ENCODE results near the gene LMNTD2.

Gene LMNTD2, protein sequence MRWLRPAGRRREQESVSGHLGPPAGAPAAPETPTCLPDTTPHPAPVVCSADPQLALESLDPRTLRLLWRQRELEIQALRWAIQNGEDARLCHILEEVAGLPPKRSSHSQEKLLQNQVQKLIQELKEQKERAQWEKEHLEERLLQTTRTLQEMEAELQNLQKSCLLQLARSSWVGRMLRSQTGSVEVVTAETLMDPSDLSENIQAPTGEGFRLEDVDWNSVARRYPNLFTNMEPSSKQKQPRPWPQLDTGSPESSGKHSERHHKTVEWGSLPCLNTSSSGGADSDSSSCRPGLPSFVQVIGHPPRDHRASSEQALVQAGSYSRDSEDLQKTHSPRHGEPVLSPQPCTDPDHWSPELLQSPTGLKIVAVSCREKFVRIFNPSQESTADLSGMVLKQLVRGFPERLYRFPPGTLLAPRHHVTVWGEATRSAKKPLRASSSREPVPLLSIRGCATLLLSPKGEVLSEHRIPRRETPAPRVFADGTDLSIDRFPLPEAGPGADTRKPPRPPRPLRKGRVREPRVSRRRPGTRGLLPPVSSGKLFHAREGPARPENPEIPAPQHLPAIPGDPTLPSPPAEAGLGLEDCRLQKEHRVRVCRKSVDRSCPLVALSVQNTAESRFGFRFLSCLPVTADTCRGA

DNA sequence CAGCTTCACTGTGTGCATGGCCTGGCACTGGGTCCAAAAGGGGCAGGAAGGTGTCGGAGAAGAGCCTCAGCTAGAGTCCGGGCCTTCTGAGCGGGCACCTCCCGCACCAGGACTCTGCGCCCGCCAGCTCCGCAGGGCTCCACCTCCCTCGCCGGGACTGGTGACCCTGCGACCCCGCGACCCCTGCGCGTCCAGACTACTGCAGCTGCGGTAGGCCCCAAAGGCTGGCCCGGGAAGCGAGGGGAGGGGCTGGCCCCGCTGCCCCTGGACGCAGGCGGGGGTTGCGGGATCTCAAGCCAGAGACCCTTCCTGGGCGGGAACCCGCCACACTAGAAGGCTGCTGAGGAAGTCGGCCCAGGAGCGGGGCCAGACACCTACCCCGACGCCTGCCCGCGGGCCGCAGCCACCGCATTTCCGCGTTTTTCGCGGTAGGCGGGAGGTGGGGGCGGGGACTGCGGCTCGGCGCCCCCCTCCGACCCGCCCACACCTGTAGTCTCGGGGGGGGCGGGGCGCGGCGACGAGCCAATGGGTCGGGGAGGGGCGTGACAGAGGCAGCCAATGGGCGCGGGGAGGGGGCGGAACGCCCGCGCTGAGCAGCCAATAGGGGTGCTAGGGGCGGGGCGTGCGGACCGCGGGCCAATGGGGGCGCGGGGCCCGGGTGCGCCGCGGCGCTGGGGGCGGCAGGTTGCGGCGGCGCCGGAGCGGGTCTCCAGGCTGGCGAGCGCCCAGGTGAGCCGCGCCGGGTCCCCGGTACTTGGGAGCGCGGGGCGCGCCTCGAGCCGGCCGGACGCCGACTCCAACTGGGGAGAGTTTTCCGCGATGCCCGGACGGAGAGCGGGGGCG is at the start of gene LMNTD2, which contains the start of gene RASSF7:
Gene LMNTD2, minus strand, starts transcription at position 434 of the 843 bp plus-strand sequence. Its CDS starts 22 bp downstream, at position 412.
Gene RASSF7, plus strand, starts transcription at position 666 of the 843 bp plus-strand sequence. CDS start 799 bp downstream, outside the sequence.
- Histone ChIP-seq H3K4me1 (ENCODE audit: control insufficient read depth, low read length) (peaks cover 19% of the 10 kb centered on the region), H3K27me3 (ENCODE audit: control insufficient read depth, low read length) (peaks cover 28% of the 10 kb centered on the region), H3K4me2 (ENCODE audit: low read length) (peak within 1 kb of the TSS; percentile 98), H3K27ac (ENCODE audit: low read depth, low read length) (no peak within 1 kb of the TSS), H3K79me2 (ENCODE audit: control insufficient read depth, low read length) (peaks cover 6% of the 10 kb centered on the region), H3K9me3 (ENCODE audit: control insufficient read depth, insufficient read depth, low read length) (no peaks in the 10 kb centered on the region), H3K36me3 (ENCODE audit: control insufficient read depth, low read length) (no peaks in the 10 kb centered on the region), H3K4me3 (ENCODE audit: low read length) (peak within 1 kb of the TSS; percentile 94), H3K9me2 (replicated peaks; ENCODE audit: control insufficient read depth, low read length) (no peaks in the 10 kb centered on the region), H4K20me1 (ENCODE audit: control insufficient read depth, insufficient read depth, low read depth, low read length) (no peaks in the 10 kb centered on the region), H3F3A (ENCODE audit: control insufficient read depth, insufficient read depth) (no peaks in the 10 kb centered on the region)
- no peak for TF ChIP-seq EZH2phosphoT487 (IDR thresholded peaks at IDR 0.05; ENCODE audit: borderline replicate concordance, low read length)
- TF ChIP-seq, protein P1, sequence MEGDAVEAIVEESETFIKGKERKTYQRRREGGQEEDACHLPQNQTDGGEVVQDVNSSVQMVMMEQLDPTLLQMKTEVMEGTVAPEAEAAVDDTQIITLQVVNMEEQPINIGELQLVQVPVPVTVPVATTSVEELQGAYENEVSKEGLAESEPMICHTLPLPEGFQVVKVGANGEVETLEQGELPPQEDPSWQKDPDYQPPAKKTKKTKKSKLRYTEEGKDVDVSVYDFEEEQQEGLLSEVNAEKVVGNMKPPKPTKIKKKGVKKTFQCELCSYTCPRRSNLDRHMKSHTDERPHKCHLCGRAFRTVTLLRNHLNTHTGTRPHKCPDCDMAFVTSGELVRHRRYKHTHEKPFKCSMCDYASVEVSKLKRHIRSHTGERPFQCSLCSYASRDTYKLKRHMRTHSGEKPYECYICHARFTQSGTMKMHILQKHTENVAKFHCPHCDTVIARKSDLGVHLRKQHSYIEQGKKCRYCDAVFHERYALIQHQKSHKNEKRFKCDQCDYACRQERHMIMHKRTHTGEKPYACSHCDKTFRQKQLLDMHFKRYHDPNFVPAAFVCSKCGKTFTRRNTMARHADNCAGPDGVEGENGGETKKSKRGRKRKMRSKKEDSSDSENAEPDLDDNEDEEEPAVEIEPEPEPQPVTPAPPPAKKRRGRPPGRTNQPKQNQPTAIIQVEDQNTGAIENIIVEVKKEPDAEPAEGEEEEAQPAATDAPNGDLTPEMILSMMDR (IDR thresholded peaks at IDR 0.05; ENCODE audit: low read depth, low read length, poor library complexity, severe bottlenecking): no peak

DNA sequence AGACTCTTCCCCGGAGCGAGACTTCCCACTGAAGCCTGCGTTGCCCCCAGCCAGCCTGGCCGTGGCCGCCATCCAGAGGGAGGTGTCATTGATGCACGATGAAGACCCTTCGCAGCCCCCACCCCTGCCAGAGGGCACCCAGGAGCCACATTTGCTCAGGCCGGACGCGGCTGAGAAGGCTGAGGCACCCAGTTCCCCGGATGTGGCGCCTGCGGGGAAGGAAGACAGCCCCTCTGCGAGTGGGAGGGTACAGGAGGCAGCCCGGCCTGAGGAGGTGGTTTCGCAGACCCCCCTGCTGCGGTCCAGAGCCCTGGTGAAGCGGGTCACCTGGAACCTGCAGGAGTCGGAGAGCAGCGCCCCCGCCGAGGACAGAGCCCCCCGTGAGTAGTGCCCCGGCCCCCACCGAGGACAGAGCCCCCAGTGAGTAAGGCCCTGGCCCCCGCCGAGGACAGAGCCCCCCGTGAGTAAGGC is 48.8 kb upstream of the LMNTD2 start:
- TF ChIP-seq EZH2phosphoT487 (IDR thresholded peaks at IDR 0.05; ENCODE audit: borderline replicate concordance, low read length): no peak
- TF ChIP-seq, protein P1 (IDR thresholded peaks at IDR 0.05; ENCODE audit: low read depth, low read length, poor library complexity, severe bottlenecking): no peak
- Histone ChIP-seq H3K79me2 (ENCODE audit: control insufficient read depth, low read length) (no peaks in the 10 kb centered on the region; the same call in none of the 2 replicates), H3K36me3 (ENCODE audit: control insufficient read depth, low read length) (peaks cover 85% of the 10 kb centered on the region), H3K9me2 (replicated peaks; ENCODE audit: control insufficient read depth, low read length) (no peaks in the 10 kb centered on the region), H3K27ac (ENCODE audit: low read depth, low read length) (no peak overlapping the region), H3F3A (ENCODE audit: control insufficient read depth, insufficient read depth) (peaks cover 6% of the 10 kb centered on the region; the same call in 1 of the 2 replicates), H3K9me3 (ENCODE audit: control insufficient read depth, insufficient read depth, low read length) (no peaks in the 10 kb centered on the region), H3K27me3 (ENCODE audit: control insufficient read depth, low read length) (no peaks in the 10 kb centered on the region), H4K20me1 (ENCODE audit: control insufficient read depth, insufficient read depth, low read depth, low read length) (peaks cover 11% of the 10 kb centered on the region), H3K4me3 (ENCODE audit: low read length) (no peak overlapping the region), H3K4me2 (ENCODE audit: low read length) (no peak overlapping the region), H3K4me1 (ENCODE audit: control insufficient read depth, low read length) (peaks cover 12% of the 10 kb centered on the region)

DNA sequence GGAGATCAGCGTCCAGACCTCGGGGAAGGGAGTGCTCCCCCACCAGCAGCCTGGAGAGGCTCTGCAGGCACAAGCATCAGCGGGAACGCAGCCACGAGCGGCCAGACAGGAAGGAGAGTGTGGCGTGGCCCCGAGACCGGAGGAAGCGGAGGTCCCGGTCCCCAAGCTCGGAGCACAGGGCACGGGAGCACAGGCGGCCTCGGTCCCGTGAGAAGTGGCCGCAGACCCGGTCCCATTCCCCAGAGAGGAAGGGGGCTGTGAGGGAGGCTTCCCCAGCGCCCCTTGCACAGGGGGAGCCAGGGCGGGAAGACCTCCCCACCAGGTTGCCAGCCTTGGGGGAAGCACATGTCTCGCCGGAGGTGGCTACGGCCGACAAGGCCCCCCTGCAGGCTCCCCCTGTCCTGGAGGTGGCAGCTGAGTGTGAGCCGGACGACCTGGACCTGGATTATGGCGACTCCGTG is 48.3 kb upstream of the LMNTD2 start:
- H3F3A ChIP-seq (ENCODE audit: control insufficient read depth, insufficient read depth): peaks cover 6% of the 10 kb centered on the region; the same call in 1 of the 2 replicates
- H3K36me3 ChIP-seq (ENCODE audit: control insufficient read depth, low read length): peaks cover 90% of the 10 kb centered on the region

More for the DNA sequence above, 48.3 kb upstream of the LMNTD2 start:
- Histone ChIP-seq H3K4me1 (ENCODE audit: control insufficient read depth, low read length) (peaks cover 7% of the 10 kb centered on the region), H3K27me3 (ENCODE audit: control insufficient read depth, low read length) (no peaks in the 10 kb centered on the region), H3K9me2 (replicated peaks; ENCODE audit: control insufficient read depth, low read length) (no peaks in the 10 kb centered on the region), H3K4me2 (ENCODE audit: low read length) (no peak overlapping the region), H3K27ac (ENCODE audit: low read depth, low read length) (no peak overlapping the region), H3K9me3 (ENCODE audit: control insufficient read depth, insufficient read depth, low read length) (no peaks in the 10 kb centered on the region), H4K20me1 (ENCODE audit: control insufficient read depth, insufficient read depth, low read depth, low read length) (peaks cover 8% of the 10 kb centered on the region), H3K79me2 (ENCODE audit: control insufficient read depth, low read length) (no peaks in the 10 kb centered on the region; the same call in none of the 2 replicates), H3K4me3 (ENCODE audit: low read length) (no peak overlapping the region)
- TF ChIP-seq, protein P1 (IDR thresholded peaks at IDR 0.05; ENCODE audit: low read depth, low read length, poor library complexity, severe bottlenecking): no peak
- no peak for TF ChIP-seq EZH2phosphoT487 (IDR thresholded peaks at IDR 0.05; ENCODE audit: borderline replicate concordance, low read length)

Data from DOHH2 (cell line).